Sigmoid colon (tissue), 4 donors: ENCODE measurements around the gene COQ8A.

Source experiments
- POLR2A ChIP-seq, 2 donors: fragments of 450-650 bp; IDR thresholded peaks; one replicate each; pipeline ENCODE4 v1.6.1; 2016; ENCODE audit warnings: antibody characterized with exemption in 2 of 2, mild to moderate bottlenecking in 2 of 2, moderate library complexity in 2 of 2
- POLR2AphosphoS5 ChIP-seq, 4 donors: sonication (generic); formaldehyde crosslinking; IDR thresholded peaks; one replicate each; pipeline ENCODE4 v1.6.1; 2017; ENCODE audit warnings: antibody characterized with exemption in 4 of 4
- TF ChIP-seq, protein P1 (sequence below), 4 experiments: fragments of 450-650 bp in 3 of 4; fragments of 200-600 bp in 1 of 4; IDR thresholded peaks; one replicate each; pipeline ENCODE4 v1.5.1; 2016 to 2019; ENCODE audit warnings: antibody characterized with exemption in 4 of 4, mild to moderate bottlenecking in 3 of 4, moderate library complexity in 2 of 4

DNA sequence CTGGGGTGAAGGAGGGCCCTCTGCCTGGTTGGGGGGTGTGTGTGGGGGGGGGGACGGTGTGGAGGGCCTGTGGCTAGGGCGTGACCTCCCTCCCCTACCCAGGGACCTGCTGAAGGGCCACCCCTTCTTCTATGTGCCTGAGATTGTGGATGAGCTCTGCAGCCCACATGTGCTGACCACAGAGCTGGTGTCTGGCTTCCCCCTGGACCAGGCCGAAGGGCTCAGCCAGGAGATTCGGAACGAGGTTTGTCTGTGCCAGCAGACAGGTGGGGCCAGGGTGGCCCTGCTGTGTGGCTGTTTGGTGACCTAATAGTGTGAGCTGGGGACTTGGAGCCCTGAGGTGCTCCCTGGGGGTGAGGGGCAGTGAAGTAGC lies 43.9 kb downstream of the COQ8A start:
- no peak for TF ChIP-seq POLR2AphosphoS5 (IDR thresholded peaks at IDR 0.05)
- TF ChIP-seq, protein P1, sequence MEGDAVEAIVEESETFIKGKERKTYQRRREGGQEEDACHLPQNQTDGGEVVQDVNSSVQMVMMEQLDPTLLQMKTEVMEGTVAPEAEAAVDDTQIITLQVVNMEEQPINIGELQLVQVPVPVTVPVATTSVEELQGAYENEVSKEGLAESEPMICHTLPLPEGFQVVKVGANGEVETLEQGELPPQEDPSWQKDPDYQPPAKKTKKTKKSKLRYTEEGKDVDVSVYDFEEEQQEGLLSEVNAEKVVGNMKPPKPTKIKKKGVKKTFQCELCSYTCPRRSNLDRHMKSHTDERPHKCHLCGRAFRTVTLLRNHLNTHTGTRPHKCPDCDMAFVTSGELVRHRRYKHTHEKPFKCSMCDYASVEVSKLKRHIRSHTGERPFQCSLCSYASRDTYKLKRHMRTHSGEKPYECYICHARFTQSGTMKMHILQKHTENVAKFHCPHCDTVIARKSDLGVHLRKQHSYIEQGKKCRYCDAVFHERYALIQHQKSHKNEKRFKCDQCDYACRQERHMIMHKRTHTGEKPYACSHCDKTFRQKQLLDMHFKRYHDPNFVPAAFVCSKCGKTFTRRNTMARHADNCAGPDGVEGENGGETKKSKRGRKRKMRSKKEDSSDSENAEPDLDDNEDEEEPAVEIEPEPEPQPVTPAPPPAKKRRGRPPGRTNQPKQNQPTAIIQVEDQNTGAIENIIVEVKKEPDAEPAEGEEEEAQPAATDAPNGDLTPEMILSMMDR (IDR thresholded peaks at IDR 0.05), result no peak
- TF ChIP-seq POLR2A (IDR thresholded peaks at IDR 0.05), result no peak
